ENCODE measurements around the gene KIF6.

The KIF6 gene

DNA sequence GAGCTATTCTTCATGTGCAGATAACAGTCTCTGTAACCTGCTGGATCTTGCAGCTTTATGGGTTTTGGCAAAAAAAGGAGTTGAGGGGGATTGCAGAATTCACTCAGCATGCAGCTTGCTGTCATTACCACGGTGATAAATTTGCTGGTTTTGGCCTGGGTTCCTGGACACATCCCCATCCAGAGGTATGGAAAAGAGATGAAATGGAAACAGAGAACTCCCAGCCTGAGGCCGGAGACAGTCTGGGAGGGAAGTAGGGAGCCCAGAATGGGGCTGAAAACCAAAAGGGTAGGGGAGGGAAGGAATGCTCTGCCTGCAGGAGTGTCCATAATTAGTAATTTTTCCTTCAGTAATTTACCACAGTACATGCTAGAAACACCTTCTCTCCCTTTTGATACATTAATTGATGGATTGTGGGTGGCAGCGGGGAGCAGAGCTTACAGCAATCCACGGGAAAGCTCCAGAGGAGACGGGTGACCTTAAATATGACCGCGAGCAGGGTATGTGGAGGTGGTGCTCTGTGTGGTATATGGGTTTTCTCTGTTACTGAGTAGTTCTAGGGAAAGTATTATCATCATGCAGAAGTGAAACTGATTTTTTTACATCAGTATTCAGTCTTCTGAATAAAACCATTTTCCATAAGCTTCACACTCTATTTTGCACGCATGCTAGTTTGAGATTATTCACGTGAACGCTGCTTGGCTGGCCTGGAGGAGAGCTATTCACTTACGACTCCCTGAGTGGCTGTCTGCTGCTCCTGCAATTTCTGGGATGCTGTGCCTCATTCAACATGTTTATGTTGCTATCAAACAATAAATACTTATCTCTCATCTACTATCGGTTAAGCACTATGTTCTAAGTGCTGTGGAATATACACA, 336.4 kb downstream of the KIF6 start:
- ChIA-PET CTCF (interaction anchor here (0.5 to 0.6 kb wide), 2 partner anchors 552 to 760 kb away, joined by 3 to 4 read pairs; no protein-coding TSS in a partner anchor), POLR2A (no interaction called here)
- DNase-seq (ENCODE audit: extremely low spot score) = no peak
- TF ChIP-seq LEF1 (IDR thresholded peaks at IDR 0.05; ENCODE audit: borderline replicate concordance) (no peak), SP1 (IDR thresholded peaks at IDR 0.05) (no peak), ZNF384 (IDR thresholded peaks at IDR 0.05) (no peak), BHLHE40 (IDR thresholded peaks at IDR 0.05; ENCODE audit: borderline replicate concordance) (no peak), HDGF (IDR thresholded peaks at IDR 0.05; ENCODE audit: borderline replicate concordance) (no peak), CTBP1 (IDR thresholded peaks at IDR 0.05; ENCODE audit: borderline replicate concordance) (no peak), TARDBP (IDR thresholded peaks at IDR 0.05) (no peak), ARNT (IDR thresholded peaks at IDR 0.05) (no peak), NFRKB (IDR thresholded peaks at IDR 0.05) (no peak), ELF4 (IDR thresholded peaks at IDR 0.05) (no peak), FOXA1 (IDR thresholded peaks at IDR 0.05) (no peak)
- TF ChIP-seq, protein P1, sequence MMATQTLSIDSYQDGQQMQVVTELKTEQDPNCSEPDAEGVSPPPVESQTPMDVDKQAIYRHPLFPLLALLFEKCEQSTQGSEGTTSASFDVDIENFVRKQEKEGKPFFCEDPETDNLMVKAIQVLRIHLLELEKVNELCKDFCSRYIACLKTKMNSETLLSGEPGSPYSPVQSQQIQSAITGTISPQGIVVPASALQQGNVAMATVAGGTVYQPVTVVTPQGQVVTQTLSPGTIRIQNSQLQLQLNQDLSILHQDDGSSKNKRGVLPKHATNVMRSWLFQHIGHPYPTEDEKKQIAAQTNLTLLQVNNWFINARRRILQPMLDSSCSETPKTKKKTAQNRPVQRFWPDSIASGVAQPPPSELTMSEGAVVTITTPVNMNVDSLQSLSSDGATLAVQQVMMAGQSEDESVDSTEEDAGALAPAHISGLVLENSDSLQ (IDR thresholded peaks at IDR 0.05) = no peak

DNA sequence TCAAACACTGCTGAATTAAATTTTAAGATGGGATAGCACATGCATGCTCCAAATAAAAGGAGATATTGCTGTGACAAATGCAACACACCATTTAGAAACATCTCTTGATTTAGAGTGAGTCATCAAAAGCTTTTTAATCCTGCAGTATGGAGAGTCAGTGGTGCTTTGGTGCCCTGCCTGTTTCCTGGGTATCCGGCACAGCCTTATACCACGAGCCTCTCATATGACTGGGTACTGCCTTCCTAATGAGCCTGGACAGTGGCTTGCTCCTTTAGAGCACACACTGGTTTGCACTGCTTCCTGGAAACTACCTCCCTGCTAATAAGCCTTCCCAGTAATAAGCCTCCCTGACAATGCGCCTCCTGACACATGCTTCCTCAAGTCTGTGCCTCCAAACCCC, 337.4 kb downstream of the KIF6 start:
- TF ChIP-seq LEF1 (IDR thresholded peaks at IDR 0.05; ENCODE audit: borderline replicate concordance) (no peak), SP1 (IDR thresholded peaks at IDR 0.05) (no peak), CTBP1 (IDR thresholded peaks at IDR 0.05; ENCODE audit: borderline replicate concordance) (no peak), ZNF384 (IDR thresholded peaks at IDR 0.05) (no peak), FOXM1 (IDR thresholded peaks at IDR 0.05; ENCODE audit: borderline replicate concordance) (no peak), ELF4 (IDR thresholded peaks at IDR 0.05) (no peak), FOXK2 (IDR thresholded peaks at IDR 0.05) (no peak), SUZ12 (IDR thresholded peaks at IDR 0.05) (no peak)
- no peak for DNase-seq (ENCODE audit: extremely low spot score)
- CTCF ChIA-PET = no interaction called here
- POLR2A ChIA-PET = no interaction called here

DNA sequence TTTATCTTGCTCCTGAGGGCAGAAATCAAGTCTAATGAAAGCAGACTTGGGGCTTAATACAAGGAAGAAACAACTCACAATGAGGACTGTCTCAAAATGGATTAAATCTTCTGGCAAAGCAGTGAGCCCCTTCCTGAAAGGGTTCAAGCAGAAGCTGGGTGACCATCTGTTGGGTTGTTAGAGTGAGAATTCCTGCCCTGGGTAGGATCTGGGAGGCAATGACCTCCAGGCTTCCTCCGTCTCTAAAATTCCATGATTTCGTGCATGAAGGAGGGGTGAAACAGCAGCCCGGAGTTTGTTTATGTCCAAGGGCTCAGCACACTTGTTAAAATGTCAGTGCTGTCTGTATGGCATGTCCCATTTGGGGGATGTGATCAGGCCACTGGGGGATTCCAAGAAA, 338.7 kb downstream of the KIF6 start:
- no peak for TF ChIP-seq CTBP1 (IDR thresholded peaks at IDR 0.05; ENCODE audit: borderline replicate concordance)
- TF ChIP-seq HDGF (IDR thresholded peaks at IDR 0.05; ENCODE audit: borderline replicate concordance) = no peak
- no peak for TF ChIP-seq SP1 (IDR thresholded peaks at IDR 0.05)
- no peak for TF ChIP-seq ELF4 (IDR thresholded peaks at IDR 0.05)
- no peak for TF ChIP-seq BHLHE40 (IDR thresholded peaks at IDR 0.05; ENCODE audit: borderline replicate concordance)
- ChIA-PET CTCF (no interaction called here), POLR2A (no interaction called here)
- DNase-seq (ENCODE audit: extremely low spot score) = no peak

DNA sequence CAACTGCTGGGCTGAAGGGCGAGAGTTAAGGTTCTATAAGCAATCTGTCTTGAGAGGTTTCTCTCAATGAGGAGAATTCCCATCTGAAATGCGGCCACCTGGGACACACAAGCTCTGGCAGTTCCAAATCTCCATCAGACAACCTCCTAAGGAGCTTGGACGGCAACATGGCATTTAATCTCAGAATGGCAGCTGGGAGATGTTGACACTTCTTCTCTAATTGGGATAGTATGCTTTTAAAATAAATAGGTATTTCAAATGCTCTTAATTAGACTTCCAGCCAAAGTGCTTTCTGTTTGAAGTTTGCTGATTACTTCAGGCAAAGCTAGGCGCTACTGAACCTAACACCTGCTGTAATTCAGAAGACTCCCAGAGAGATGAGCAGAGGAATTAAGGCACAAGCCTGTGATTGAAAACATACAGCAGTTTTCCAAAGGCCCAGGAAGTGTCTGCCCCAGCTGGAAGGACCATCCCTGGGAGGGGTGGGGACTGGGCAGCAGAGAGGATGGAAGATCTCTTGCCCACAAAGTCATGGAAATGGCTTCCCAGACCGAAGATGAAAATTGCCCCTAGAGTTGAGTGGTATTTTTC, 343.6 kb downstream of the KIF6 start:
- no peak for TF ChIP-seq BHLHE40 (IDR thresholded peaks at IDR 0.05; ENCODE audit: borderline replicate concordance)
- no peak for TF ChIP-seq ARNT (IDR thresholded peaks at IDR 0.05)

DNA sequence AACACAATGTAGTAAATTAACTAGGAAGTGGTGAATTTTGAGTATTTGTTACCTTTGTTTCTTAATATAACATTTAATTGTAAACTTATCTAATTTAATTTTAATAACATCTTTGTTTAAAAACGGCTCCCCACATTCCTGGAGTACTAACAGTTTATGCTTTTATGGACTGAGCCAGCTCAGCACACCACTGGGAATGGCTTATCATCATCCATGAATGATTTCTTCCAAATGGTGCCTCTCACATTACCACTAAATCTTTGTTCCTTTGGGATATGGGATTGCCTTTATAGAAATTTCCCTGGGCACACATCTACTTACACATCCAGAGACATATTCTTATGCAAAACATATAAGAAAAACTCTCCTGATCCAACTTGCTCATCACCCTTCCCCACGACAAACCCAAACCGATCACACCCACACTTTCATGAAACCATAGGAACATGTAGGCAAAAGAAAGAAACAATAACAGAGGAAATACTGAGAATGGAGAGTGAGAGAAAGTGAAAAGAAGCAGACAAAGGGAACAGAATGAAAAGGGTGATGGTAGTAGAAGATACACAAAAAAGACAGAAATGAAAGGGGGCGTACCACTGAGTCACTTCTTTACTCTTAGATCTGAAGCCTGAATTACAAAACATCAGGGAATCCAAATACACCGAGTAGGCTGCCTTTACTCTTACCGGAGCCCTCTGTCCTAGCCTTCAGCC, 344.2 kb downstream of the KIF6 start:
- no peak for DNase-seq (ENCODE audit: extremely low spot score)
- ChIA-PET CTCF (no interaction called here), POLR2A (no interaction called here)
- TF ChIP-seq FOXA1 (IDR thresholded peaks at IDR 0.05) (no peak), ZNF384 (IDR thresholded peaks at IDR 0.05) (no peak), SP1 (IDR thresholded peaks at IDR 0.05) (no peak), ELF4 (IDR thresholded peaks at IDR 0.05) (no peak), CTBP1 (IDR thresholded peaks at IDR 0.05; ENCODE audit: borderline replicate concordance) (no peak), BHLHE40 (IDR thresholded peaks at IDR 0.05; ENCODE audit: borderline replicate concordance) (no peak), ARNT (IDR thresholded peaks at IDR 0.05) (no peak), HDGF (IDR thresholded peaks at IDR 0.05; ENCODE audit: borderline replicate concordance) (no peak), NFRKB (IDR thresholded peaks at IDR 0.05) (no peak), TARDBP (IDR thresholded peaks at IDR 0.05) (no peak)
- TF ChIP-seq, protein P1 (IDR thresholded peaks at IDR 0.05) = no peak

More for the DNA sequence above, 343.6 kb downstream of the KIF6 start:
- no peak for DNase-seq (ENCODE audit: extremely low spot score)
- CTCF ChIA-PET = no interaction called here
- POLR2A ChIA-PET = no interaction called here

DNA sequence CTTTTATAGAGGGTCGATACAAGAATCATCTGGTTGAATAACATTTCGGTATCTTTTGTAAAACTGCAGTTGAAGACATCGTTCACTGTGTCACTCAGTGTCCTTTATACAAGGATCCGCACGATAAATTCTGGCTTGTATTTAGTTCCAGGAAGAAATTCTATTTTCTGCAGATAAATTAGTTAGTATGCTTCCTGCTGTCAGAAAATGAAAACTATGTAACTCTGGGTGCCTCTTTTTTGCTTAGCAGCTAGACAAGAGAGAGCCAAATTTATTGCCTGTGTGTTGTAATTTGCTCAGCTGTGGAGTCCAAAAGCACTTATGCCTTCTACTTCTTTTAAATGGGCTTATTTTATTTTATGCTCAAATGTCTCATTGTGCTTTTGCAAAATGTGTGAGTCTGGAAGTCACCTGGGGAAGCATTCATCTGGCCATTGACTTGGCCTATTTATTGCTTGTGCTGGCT, 346.2 kb downstream of the KIF6 start:
- POLR2A ChIA-PET = no interaction called here
- CTCF ChIA-PET = interaction anchor here (0.6 to 1.1 kb wide), 2 partner anchors 50 to 487 kb away, joined by 3 to 4 read pairs; no protein-coding TSS in a partner anchor

More for the DNA sequence above, 346.2 kb downstream of the KIF6 start:
- DNase-seq (ENCODE audit: extremely low spot score) = no peak
- TF ChIP-seq L3MBTL2 (conservative IDR thresholded peaks at IDR 0.05) (no peak), NFRKB (IDR thresholded peaks at IDR 0.05) (no peak), FOXA1 (IDR thresholded peaks at IDR 0.05) (no peak), ARNT (IDR thresholded peaks at IDR 0.05) (no peak), CTBP1 (IDR thresholded peaks at IDR 0.05; ENCODE audit: borderline replicate concordance) (no peak), BHLHE40 (IDR thresholded peaks at IDR 0.05; ENCODE audit: borderline replicate concordance) (no peak), ELF4 (IDR thresholded peaks at IDR 0.05) (no peak), ZNF384 (IDR thresholded peaks at IDR 0.05) (no peak), LEF1 (IDR thresholded peaks at IDR 0.05; ENCODE audit: borderline replicate concordance) (no peak), SP1 (IDR thresholded peaks at IDR 0.05) (no peak), HDGF (IDR thresholded peaks at IDR 0.05; ENCODE audit: borderline replicate concordance) (no peak), SUZ12 (IDR thresholded peaks at IDR 0.05) (no peak), FOXM1 (IDR thresholded peaks at IDR 0.05; ENCODE audit: borderline replicate concordance) (no peak), FOXK2 (IDR thresholded peaks at IDR 0.05) (no peak), TARDBP (IDR thresholded peaks at IDR 0.05) (no peak)
- TF ChIP-seq, protein P1 (IDR thresholded peaks at IDR 0.05) = no peak
